Thymus (tissue), 11 donors: Measurements from ENCODE around the gene RARB. TPM values are rescaled to one million over a fixed set of nuclear protein-coding genes. Genes with fewer than 3 reads are reported as not detected.

Experiments
- DNase-seq, 9 donors: peaks; one replicate each; pipeline ENCODE4 v3.0.0-alpha.2; 2013; ENCODE audit warnings: low spot score in 9 of 9, low read depth in 6 of 9, missing footprints in 1 of 9
- H3K27ac ChIP-seq, 2 donors: one replicate each; pipeline ENCODE4 v1.5.1; 2013; ENCODE audit warnings: control low read depth in 1 of 2, low read depth in 1 of 2, low read length in 1 of 2, mild to moderate bottlenecking in 1 of 2, moderate library complexity in 1 of 2
- H3K27me3 ChIP-seq, 2 donors: one replicate each; pipeline ENCODE4 v1.5.1; 2013; ENCODE audit warnings: low read length in 1 of 2; ENCODE audit not compliant: control insufficient read depth in 2 of 2, insufficient read depth in 1 of 2
- H3K36me3 ChIP-seq, 2 donors: one replicate each; pipeline ENCODE4 v1.5.1; 2013; ENCODE audit warnings: low read length in 1 of 2, mild to moderate bottlenecking in 1 of 2, moderate library complexity in 1 of 2; ENCODE audit not compliant: control insufficient read depth in 2 of 2, insufficient read depth in 2 of 2
- H3K4me1 ChIP-seq, 2 donors: one replicate each; pipeline ENCODE4 v1.5.1; 2013; ENCODE audit warnings: low read length in 2 of 2; ENCODE audit not compliant: control insufficient read depth in 2 of 2, insufficient read depth in 2 of 2
- H3K4me3 ChIP-seq, 2 donors: one replicate each; pipeline ENCODE4 v1.5.1; 2013; ENCODE audit warnings: low read length in 2 of 2, control low read depth in 1 of 2, mild to moderate bottlenecking in 1 of 2
- H3K9me3 ChIP-seq, 2 donors: one replicate each; pipeline ENCODE4 v1.5.1; 2013; ENCODE audit warnings: low read length in 1 of 2, mild to moderate bottlenecking in 1 of 2; ENCODE audit not compliant: control insufficient read depth in 2 of 2, insufficient read depth in 1 of 2
- WGBS: extraction: QIAGEN DNeasy Blood & Tissue Kit; methylation state at CpG from one replicate; pipeline ENCODE4 v1.1.7; 2013; 5-methylcytosine and 5-hydroxymethylcytosine counted together
- polyA plus RNA-seq: library from polyadenylated mRNA; stranded (reverse); fragments of 200-250 nt; gene quantifications from one replicate; pipeline ENCODE4 v1.2.3, GENCODE V29; 2013
- total RNA-seq: library from RNA; stranded (reverse); fragments of 120-200 nt; gene quantifications from one replicate; pipeline ENCODE4 v1.2.4, GENCODE V29; 2013
- donor health status: healthy.

RARB gene
- total and polyA plus RNA-seq, 2 donors: 0.89 to 1.7 TPM

- H3K27me3 ChIP-seq: no peaks in the 10 kb centered on the region
- no peak overlapping the region for H3K27ac ChIP-seq
- peaks cover 24 to 67% of the 10 kb centered on the region in 2 donors for H3K36me3 ChIP-seq
- H3K9me3 ChIP-seq: no peaks in the 10 kb centered on the region
- H3K4me3 ChIP-seq: no peak overlapping the region
- no peaks in the 10 kb centered on the region for H3K4me1 ChIP-seq
- DNase-seq: no peak
These were observed 182.7 kb downstream of the RARB start for GRCh38 chr3:25610779-25611178.

- no peaks in the 10 kb centered on the region for H3K9me3 ChIP-seq
- H3K4me3 ChIP-seq: no peak overlapping the region
- H3K27me3 ChIP-seq: no peaks in the 10 kb centered on the region
- H3K4me1 ChIP-seq: no peaks in the 10 kb centered on the region
- WGBS: 96% methylated on average over 5 of the region's 5 CpGs
- no peak for DNase-seq
- H3K27ac ChIP-seq: no peak overlapping the region
- H3K36me3 ChIP-seq: peaks cover 24 to 66% of the 10 kb centered on the region in 2 donors
These were observed 183.1 kb downstream of the RARB start for GRCh38 chr3:25611193-25611592.

GRCh38 chr3:25618028-25618427 is 190.0 kb downstream of the RARB start:
- Histone ChIP-seq H3K27me3 (no peaks in the 10 kb centered on the region), H3K36me3 (peaks cover 20 to 44% of the 10 kb centered on the region in 2 donors), H3K9me3 (no peaks in the 10 kb centered on the region), H3K4me3 (no peak overlapping the region), H3K27ac (no peak overlapping the region), H3K4me1 (no peaks in the 10 kb centered on the region)
- no peak for DNase-seq

GRCh38 chr3:25619382-25619781 is 191.3 kb downstream of the RARB start:
- DNase-seq: no peak
- peaks cover 24 to 44% of the 10 kb centered on the region in 2 donors for H3K36me3 ChIP-seq

GRCh38 chr3:25620493-25620892 is 192.4 kb downstream of the RARB start:
- H3K4me1 ChIP-seq: no peaks in the 10 kb centered on the region
- WGBS: 98% methylated on average over 5 of the region's 5 CpGs
- H3K27ac ChIP-seq: no peak overlapping the region
- H3K27me3 ChIP-seq: no peaks in the 10 kb centered on the region
- no peak overlapping the region for H3K4me3 ChIP-seq
- no peak for DNase-seq
- peaks cover 28 to 54% of the 10 kb centered on the region in 2 donors for H3K36me3 ChIP-seq
- no peaks in the 10 kb centered on the region for H3K9me3 ChIP-seq

More at GRCh38 chr3:25619382-25619781, 191.3 kb downstream of the RARB start:
- Histone ChIP-seq H3K9me3 (no peaks in the 10 kb centered on the region), H3K27ac (no peak overlapping the region), H3K27me3 (no peaks in the 10 kb centered on the region), H3K4me3 (no peak overlapping the region), H3K4me1 (no peaks in the 10 kb centered on the region)

GRCh38 chr3:25621087-25621486 is 193.0 kb downstream of the RARB start:
- peaks cover 29 to 55% of the 10 kb centered on the region in 2 donors for H3K36me3 ChIP-seq
- H3K27ac ChIP-seq: no peak overlapping the region
- no peaks in the 10 kb centered on the region for H3K4me1 ChIP-seq
- no peaks in the 10 kb centered on the region for H3K27me3 ChIP-seq
- no peaks in the 10 kb centered on the region for H3K9me3 ChIP-seq
- H3K4me3 ChIP-seq: no peak overlapping the region
- no peak for DNase-seq
- over 99% methylated on average over 2 of the region's 2 CpGs for WGBS

GRCh38 chr3:25631989-25632388 is 203.9 kb downstream of the RARB start:
- Histone ChIP-seq H3K4me1 (no peaks in the 10 kb centered on the region), H3K9me3 (no peaks in the 10 kb centered on the region), H3K27ac (no peak overlapping the region), H3K36me3 (peaks cover 23 to 71% of the 10 kb centered on the region in 2 donors), H3K4me3 (no peak overlapping the region), H3K27me3 (no peaks in the 10 kb centered on the region)
- 99% methylated on average over 1 of the region's 1 CpG for WGBS
- no peak for DNase-seq

GRCh38 chr3:25633919-25634318 is 205.9 kb downstream of the RARB start:
- 96% methylated on average over 3 of the region's 3 CpGs for WGBS
- no peak for DNase-seq
- H3K4me1 ChIP-seq: no peaks in the 10 kb centered on the region
- H3K36me3 ChIP-seq: peaks cover 18 to 59% of the 10 kb centered on the region in 2 donors
- no peak overlapping the region for H3K27ac ChIP-seq
- H3K27me3 ChIP-seq: no peaks in the 10 kb centered on the region
- H3K9me3 ChIP-seq: no peaks in the 10 kb centered on the region
- no peak overlapping the region for H3K4me3 ChIP-seq

- Histone ChIP-seq H3K4me3 (no peak overlapping the region), H3K27me3 (no peaks in the 10 kb centered on the region), H3K27ac (no peak overlapping the region), H3K36me3 (peaks cover 18 to 51% of the 10 kb centered on the region in 2 donors), H3K4me1 (no peaks in the 10 kb centered on the region), H3K9me3 (no peaks in the 10 kb centered on the region)
- DNase-seq: no peak
- WGBS: 96% methylated on average over 3 of the region's 3 CpGs
These were observed 207.0 kb downstream of the RARB start for GRCh38 chr3:25635038-25635437.
